D721Med (cell line): ENCODE measurements around the gene DNAH14.
"Not testable (repeated sequence)": the region's sequence is repeated elsewhere in the genome, so short reads cannot be mapped to it uniquely, and the experiment has no call there.

Source experiments
- DNase-seq: peaks from one replicate; pipeline ENCODE4 v3.0.0; 2011; ENCODE audit warnings: low spot score; ENCODE audit not compliant: insufficient read length
- FAIRE-seq: peaks from 2 replicates; lab custom pipeline; 2011; peaks lifted over from hg19 to GRCh38; lab: Jason Lieb, UNC
- CTCF ChIP-seq: IDR thresholded peaks from 2 replicates; pipeline ENCODE4 v1.5.1; 2012; ENCODE audit warnings: mild to moderate bottlenecking, control low read depth; ENCODE audit not compliant: insufficient read depth; ENCODE audit errors: missing control alignments

The DNAH14 gene

GRCh38 chr1:224929335-224930237, at the start of gene DNAH14:
DNAH14 (plus strand) TSS chr1:224929675; CDS start chr1:224952703, 23,028 bp downstream.
- FAIRE-seq: no peak
- DNase-seq: no peak
- TF ChIP-seq CTCF: no peak

GRCh38 chr1:224880593-224881307, 48.7 kb upstream of the DNAH14 start:
- DNase-seq: no peak
- no peak for TF ChIP-seq CTCF
- FAIRE-seq: no peak

- DNase-seq, FAIRE-seq: not testable (repeated sequence)
Measured at GRCh38 chr1:224881308-224881692, 48.2 kb upstream of the DNAH14 start.

GRCh38 chr1:224881762-224882211, 47.7 kb upstream of the DNAH14 start:
- TF ChIP-seq CTCF: no peak
- no peak for FAIRE-seq
- no peak for DNase-seq

GRCh38 chr1:224882264-224882663, 47.2 kb upstream of the DNAH14 start:
- DNase-seq (no peak), FAIRE-seq (no peak)
- TF ChIP-seq CTCF: no peak

GRCh38 chr1:224883091-224883490, 46.4 kb upstream of the DNAH14 start:
- no peak for TF ChIP-seq CTCF
- DNase-seq (no peak), FAIRE-seq (no peak)

- TF ChIP-seq CTCF: no peak
- FAIRE-seq (no peak), DNase-seq (no peak)
Measured at GRCh38 chr1:224884361-224884801, 45.1 kb upstream of the DNAH14 start.

GRCh38 chr1:224885376-224885775, 44.1 kb upstream of the DNAH14 start:
- not testable (repeated sequence) for DNase-seq, FAIRE-seq
